GM23338 (cell line): ENCODE measurements around the gene PLXNA2. TPM values are rescaled to one million over a fixed set of nuclear protein-coding genes. Genes with fewer than 3 reads are reported as not detected.

Source experiments
- ATAC-seq: fragments of 200-7000 bp; cut with Tn5 transposase; 3 replicates; pipeline ENCODE4 v1.9.1; 2020
- DNase-seq: peaks from one replicate; pipeline ENCODE4 v3.0.0-alpha.2; 2015; ENCODE audit warnings: low spot score
- H2AFZ ChIP-seq: fragments of 200-600 bp; sonication (generic); 2 replicates; pipeline ENCODE4 v1.8.0; 2016; ENCODE audit warnings: antibody characterized with exemption, mild to moderate bottlenecking, moderate library complexity
- H3F3A ChIP-seq: fragments of 200-600 bp; sonication (generic); replicated peaks from 2 replicates; pipeline ENCODE4 v1.8.0; 2017; ENCODE audit warnings: antibody characterized with exemption, mixed run types, low read depth
- H3K27ac ChIP-seq: fragments of 200-600 bp; sonication (generic); 2 replicates; pipeline ENCODE4 v1.6.1; 2016; ENCODE audit warnings: low read depth
- H3K27me3 ChIP-seq: fragments of 200-600 bp; sonication (generic); 2 replicates; pipeline ENCODE4 v1.8.0; 2016; ENCODE audit warnings: mild to moderate bottlenecking, mixed run types, moderate library complexity; ENCODE audit not compliant: insufficient read depth
- H3K36me3 ChIP-seq: fragments of 200-600 bp; sonication (generic); 2 replicates; pipeline ENCODE4 v1.8.0; 2016; ENCODE audit warnings: mild to moderate bottlenecking; ENCODE audit not compliant: insufficient read depth
- H3K4me1 ChIP-seq: fragments of 200-600 bp; sonication (generic); 2 replicates; pipeline ENCODE4 v1.8.0; 2016; ENCODE audit warnings: mild to moderate bottlenecking, moderate library complexity; ENCODE audit not compliant: insufficient read depth
- H3K4me2 ChIP-seq: fragments of 200-600 bp; sonication (generic); 2 replicates; pipeline ENCODE4 v1.7.1; 2017; ENCODE audit warnings: mixed run types
- H3K4me3 ChIP-seq: fragments of 200-600 bp; sonication (generic); 2 replicates; pipeline ENCODE4 v1.6.1; 2016; ENCODE audit warnings: mixed run types
- H3K79me2 ChIP-seq: fragments of 200-600 bp; sonication (generic); replicated peaks from 2 replicates; pipeline ENCODE4 v1.8.0; 2017; ENCODE audit warnings: mild to moderate bottlenecking; ENCODE audit not compliant: insufficient read depth
- H3K9me2 ChIP-seq: fragments of 200-600 bp; sonication (generic); 2 replicates; pipeline ENCODE4 v1.8.0; 2017; ENCODE audit not compliant: insufficient read depth
- H4K20me1 ChIP-seq: fragments of 200-600 bp; sonication (generic); replicated peaks from 2 replicates; pipeline ENCODE4 v1.8.0; 2017; ENCODE audit warnings: mild to moderate bottlenecking; ENCODE audit not compliant: insufficient read depth
- H3K27ac Mint-ChIP-seq: 2 replicates; pipeline ENCODE4 v1.8.0; 2020; ENCODE audit warnings: inconsistent platforms, mild to moderate bottlenecking, moderate library complexity, mixed read lengths
- H3K27me3 Mint-ChIP-seq: 3 replicates; pipeline ENCODE4 v1.8.0; 2022; ENCODE audit warnings: low read depth, mild to moderate bottlenecking, moderate library complexity, mixed read lengths, inconsistent platforms; ENCODE audit not compliant: insufficient read depth, poor library complexity
- H3K36me3 Mint-ChIP-seq: 3 replicates; pipeline ENCODE4 v1.8.0; 2021; ENCODE audit warnings: low read depth, mild to moderate bottlenecking, inconsistent platforms, moderate library complexity, mixed read lengths
- H3K4me1 Mint-ChIP-seq: 3 replicates; pipeline ENCODE4 v1.8.0; 2020; ENCODE audit warnings: mild to moderate bottlenecking, inconsistent platforms, mixed read lengths
- H3K4me3 Mint-ChIP-seq: 3 replicates; pipeline ENCODE4 v1.8.0; 2021; ENCODE audit warnings: moderate library complexity, mild to moderate bottlenecking, inconsistent platforms, mixed read lengths
- H3K9me3 Mint-ChIP-seq: 3 replicates; pipeline ENCODE4 v1.8.0; 2020; ENCODE audit warnings: moderate library complexity, mild to moderate bottlenecking, inconsistent platforms, mixed read lengths
- CREB1 ChIP-seq: fragments of 250-450 bp; sonication (Bioruptor Pico); IDR thresholded peaks from 2 replicates; pipeline ENCODE4 v1.5.0; 2020; ENCODE audit warnings: low read depth, mild to moderate bottlenecking, moderate library complexity
- CTCF ChIP-seq, 2 experiments: fragments of 200-600 bp in 1 of 2; sonication (generic) in 1 of 2; conservative IDR thresholded peaks; 2 replicates each; pipeline versions ENCODE4 v1.5.1 to v1.6.1; 2016 to 2017; ENCODE audit warnings: antibody characterized with exemption in 2 of 2, low read depth in 2 of 2, mild to moderate bottlenecking in 2 of 2, moderate library complexity in 1 of 2
- ETS1 ChIP-seq: IDR thresholded peaks from 2 replicates; pipeline ENCODE4 v1.6.1; 2016; ENCODE audit warnings: antibody characterized with exemption
- EZH2 ChIP-seq: fragments of 200-600 bp; sonication (generic); IDR thresholded peaks from one replicate; pipeline ENCODE4 v1.8.0; 2017; ENCODE audit warnings: antibody characterized with exemption, mild to moderate bottlenecking, low read depth; ENCODE audit not compliant: unreplicated experiment
- EZH2phosphoT487 ChIP-seq: fragments of 200-600 bp; sonication (generic); IDR thresholded peaks from one replicate; pipeline ENCODE4 v1.8.1; 2018; ENCODE audit warnings: antibody characterized with exemption; ENCODE audit not compliant: unreplicated experiment
- JUNB ChIP-seq: IDR thresholded peaks from one replicate; pipeline ENCODE4 v1.6.1; 2016; ENCODE audit warnings: antibody characterized with exemption; ENCODE audit not compliant: unreplicated experiment
- NANOG ChIP-seq: IDR thresholded peaks from 2 replicates; pipeline ENCODE4 v1.6.1; 2016; ENCODE audit warnings: antibody characterized with exemption, borderline replicate concordance
- POLR2AphosphoS5 ChIP-seq: IDR thresholded peaks from 2 replicates; pipeline ENCODE4 v1.6.1; 2016; ENCODE audit warnings: antibody characterized with exemption, low read depth
- REST ChIP-seq: IDR thresholded peaks from one replicate; pipeline ENCODE4 v1.6.1; 2018; ENCODE audit warnings: antibody characterized with exemption; ENCODE audit not compliant: unreplicated experiment
- STAT1 ChIP-seq: IDR thresholded peaks from one replicate; pipeline ENCODE4 v1.6.1; 2016; ENCODE audit warnings: antibody characterized with exemption; ENCODE audit not compliant: unreplicated experiment
- ZNF114 ChIP-seq: fragments of 250-450 bp; sonication (Bioruptor Pico); IDR thresholded peaks from 2 replicates; pipeline ENCODE4 v1.5.0; 2020; ENCODE audit warnings: mild to moderate bottlenecking, moderate library complexity
- ZNF331 ChIP-seq: fragments of 250-450 bp; sonication (Bioruptor Pico); IDR thresholded peaks from 2 replicates; pipeline ENCODE4 v1.5.0; 2020; ENCODE audit warnings: low read depth, mild to moderate bottlenecking, moderate library complexity
- ZNF462 ChIP-seq: fragments of 250-450 bp; sonication (Bioruptor Pico); IDR thresholded peaks from 2 replicates; pipeline ENCODE4 v1.5.0; 2020; ENCODE audit warnings: mild to moderate bottlenecking, moderate library complexity
- polyA plus RNA-seq: library from polyadenylated mRNA; unstranded; fragments of >200 nt; fragmentation: Nextera tagmentation; extraction: Ambion mirVana; gene quantifications from 2 replicates; pipeline ENCODE4 v1.2.1, GENCODE V29; 2016
- total RNA-seq: library from RNA; depleted of rRNA; stranded (reverse); fragments of >200 nt; shearing (Covaris generic); gene quantifications from 2 replicates; pipeline ENCODE4 v1.2.3, GENCODE V29; 2014

The PLXNA2 gene
- total and polyA plus RNA-seq, 2 experiments from 2014 or later, result 0.40 to 1.8 TPM

GRCh38 chr1:208212893-208213292, 31.3 kb downstream of the PLXNA2 start:
- Histone ChIP-seq H3K4me3 (no peak overlapping the region), H2AFZ (no peak overlapping the region), H3K4me2 (no peak overlapping the region), H3K79me2 (no peaks in the 10 kb centered on the region), H3K27ac (no peak overlapping the region), H3F3A (no peaks in the 10 kb centered on the region), H3K9me2 (peaks cover 6% of the 10 kb centered on the region; the same call in 1 of the 2 replicates), H3K4me1 (no peaks in the 10 kb centered on the region), H3K27me3 (no peaks in the 10 kb centered on the region), H4K20me1 (no peaks in the 10 kb centered on the region), H3K36me3 (no peaks in the 10 kb centered on the region)
- peaks cover 13% of the 10 kb centered on the region for H3K4me1 Mint-ChIP-seq
- H3K9me3 Mint-ChIP-seq, result no peaks in the 10 kb centered on the region; the same call in 2 of the 3 replicates
- TF ChIP-seq REST, result no peak
- TF ChIP-seq POLR2AphosphoS5, result no peak
- no peak for TF ChIP-seq ETS1
- TF ChIP-seq EZH2, result no peak
- no peak for TF ChIP-seq JUNB
- no peak for TF ChIP-seq CTCF (conservative IDR thresholded peaks at IDR 0.05; ENCODE audit: low read depth in 2 of 2)
- no peak for TF ChIP-seq CREB1
- TF ChIP-seq ZNF462, result no peak
- TF ChIP-seq STAT1, result no peak
- TF ChIP-seq EZH2phosphoT487, result no peak
- no peak for TF ChIP-seq ZNF331 (CRISPR knock-in tag)
- TF ChIP-seq NANOG, result no peak
- no peak for TF ChIP-seq ZNF114 (CRISPR knock-in tag)
- H3K4me3 Mint-ChIP-seq, result no peak overlapping the region
- H3K36me3 Mint-ChIP-seq, result no peaks in the 10 kb centered on the region
- peaks cover 9% of the 10 kb centered on the region for H3K27me3 Mint-ChIP-seq
- no peak for ATAC-seq
- DNase-seq, result no peak
- no peak overlapping the region for H3K27ac Mint-ChIP-seq
